Stomach (tissue), 4 donors: ENCODE data around the gene APBB3.
"Not testable (repeated sequence)": the region's sequence is repeated elsewhere in the genome, so short reads cannot be mapped to it uniquely, and the experiment has no call there.

Experiments used
- EP300 ChIP-seq: sonication (generic); formaldehyde crosslinking; IDR thresholded peaks from one replicate; pipeline ENCODE4 v1.6.1; 2017; ENCODE audit warnings: antibody characterized with exemption
- POLR2A ChIP-seq, 4 donors: fragments of 450-650 bp; IDR thresholded peaks; one replicate each; pipeline ENCODE4 v1.6.1; 2016; ENCODE audit warnings: antibody characterized with exemption in 4 of 4, control low read depth in 2 of 4, mild to moderate bottlenecking in 1 of 4, moderate library complexity in 1 of 4
- POLR2AphosphoS5 ChIP-seq, 3 donors: sonication (generic); formaldehyde crosslinking; IDR thresholded peaks; one replicate each; pipeline ENCODE4 v1.6.1; 2016; ENCODE audit warnings: antibody characterized with exemption in 3 of 3
- TF ChIP-seq, protein P1 (sequence below), 7 experiments: fragments of 450-650 bp in 4 of 7; fragments of 200-600 bp in 3 of 7; sonication (generic) in 3 of 7; IDR thresholded peaks; one replicate each; pipeline ENCODE4 v1.5.1; 2016 to 2019; ENCODE audit warnings: antibody characterized with exemption in 7 of 7, control low read depth in 2 of 7, mild to moderate bottlenecking in 1 of 7

DNA sequence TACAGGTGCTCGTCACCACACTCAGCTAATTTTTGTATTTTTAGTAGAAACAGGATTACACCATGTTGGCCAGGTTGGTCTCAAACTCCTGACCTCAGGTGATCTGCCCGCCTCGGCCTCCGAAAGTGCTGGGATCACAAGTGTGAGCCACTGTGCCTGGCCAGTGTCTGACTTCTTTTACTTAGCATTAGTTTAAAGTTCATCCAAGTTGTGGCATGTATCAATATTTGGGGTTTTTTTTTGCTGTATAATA is 39.0 kb upstream of the APBB3 start:
- TF ChIP-seq, protein P1, sequence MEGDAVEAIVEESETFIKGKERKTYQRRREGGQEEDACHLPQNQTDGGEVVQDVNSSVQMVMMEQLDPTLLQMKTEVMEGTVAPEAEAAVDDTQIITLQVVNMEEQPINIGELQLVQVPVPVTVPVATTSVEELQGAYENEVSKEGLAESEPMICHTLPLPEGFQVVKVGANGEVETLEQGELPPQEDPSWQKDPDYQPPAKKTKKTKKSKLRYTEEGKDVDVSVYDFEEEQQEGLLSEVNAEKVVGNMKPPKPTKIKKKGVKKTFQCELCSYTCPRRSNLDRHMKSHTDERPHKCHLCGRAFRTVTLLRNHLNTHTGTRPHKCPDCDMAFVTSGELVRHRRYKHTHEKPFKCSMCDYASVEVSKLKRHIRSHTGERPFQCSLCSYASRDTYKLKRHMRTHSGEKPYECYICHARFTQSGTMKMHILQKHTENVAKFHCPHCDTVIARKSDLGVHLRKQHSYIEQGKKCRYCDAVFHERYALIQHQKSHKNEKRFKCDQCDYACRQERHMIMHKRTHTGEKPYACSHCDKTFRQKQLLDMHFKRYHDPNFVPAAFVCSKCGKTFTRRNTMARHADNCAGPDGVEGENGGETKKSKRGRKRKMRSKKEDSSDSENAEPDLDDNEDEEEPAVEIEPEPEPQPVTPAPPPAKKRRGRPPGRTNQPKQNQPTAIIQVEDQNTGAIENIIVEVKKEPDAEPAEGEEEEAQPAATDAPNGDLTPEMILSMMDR (IDR thresholded peaks at IDR 0.05): not testable (repeated sequence)
- TF ChIP-seq EP300; POLR2AphosphoS5 (IDR thresholded peaks at IDR 0.05); POLR2A (IDR thresholded peaks at IDR 0.05): not testable (repeated sequence)
